K562 (cell line): ENCODE measurements around the gene C11orf42. TPM values are rescaled to one million over a fixed set of nuclear protein-coding genes. Genes with fewer than 3 reads are reported as not detected.

Experiments used
- CREB1 ChIP-seq, 2 experiments: sonication (generic) in 1 of 2; formaldehyde crosslinking in 1 of 2; IDR thresholded peaks; 2 replicates each; pipeline versions ENCODE4 v1.6.1 to v1.8.0; 2012 to 2022; ENCODE audit warnings: inconsistent platforms in 1 of 2, mild to moderate bottlenecking in 1 of 2, missing genetic modification reagents in 1 of 2, moderate library complexity in 1 of 2
- EP400 ChIP-seq: fragments of 450-650 bp; IDR thresholded peaks from 2 replicates; pipeline ENCODE4 v1.6.1; 2017; ENCODE audit warnings: antibody characterized with exemption, mild to moderate bottlenecking, moderate library complexity
- HBP1 ChIP-seq: fragments of 450-650 bp; formaldehyde crosslinking; IDR thresholded peaks from 2 replicates; pipeline ENCODE4 v1.4.0; 2022; ENCODE audit warnings: missing genetic modification characterization
- MBD2 ChIP-seq: sonication (generic); IDR thresholded peaks from 2 replicates; pipeline ENCODE4 v1.6.1; 2016; ENCODE audit warnings: low read depth, borderline replicate concordance
- MLLT1 ChIP-seq, 2 experiments: fragments of 450-650 bp; IDR thresholded peaks; 2 replicates each; pipeline ENCODE4 v1.6.1; 2016
- NFYB ChIP-seq: IDR thresholded peaks from 2 replicates; pipeline ENCODE4 v1.6.1; 2011; ENCODE audit warnings: mild to moderate bottlenecking, moderate library complexity; ENCODE audit not compliant: insufficient read length; ENCODE audit errors: extremely low read depth
- PBX2 ChIP-seq, 2 experiments: IDR thresholded peaks in 1 of 2; conservative IDR thresholded peaks in 1 of 2; 2 replicates each; pipeline ENCODE4 v1.6.1; 2016; ENCODE audit warnings: low read depth in 2 of 2, mild to moderate bottlenecking in 1 of 2, missing compliant biosample characterization in 1 of 2, missing genetic modification characterization in 1 of 2, moderate library complexity in 1 of 2
- PHF8 ChIP-seq: fragments of 200-600 bp; sonication (generic); IDR thresholded peaks from 2 replicates; pipeline ENCODE4 v1.6.1; 2012; ENCODE audit warnings: mixed run types, mild to moderate bottlenecking, inconsistent platforms, low read length, moderate library complexity, borderline replicate concordance
- SIRT6 ChIP-seq: IDR thresholded peaks from one replicate; pipeline ENCODE4 v1.6.1; 2012; ENCODE audit warnings: low read depth, mild to moderate bottlenecking, control low read depth, inconsistent platforms, low read length, moderate library complexity
- SMARCC2 ChIP-seq: fragments of 450-650 bp; IDR thresholded peaks from 2 replicates; pipeline ENCODE4 v1.6.1; 2017; ENCODE audit warnings: antibody characterized with exemption, moderate library complexity, mild to moderate bottlenecking, low read depth
- ZC3H11A ChIP-seq: IDR thresholded peaks from 2 replicates; pipeline ENCODE4 v1.6.1; 2012; ENCODE audit warnings: low read depth, low read length, improper control_type of control experiment
- ZC3H4 ChIP-seq: sonication (generic); formaldehyde crosslinking; IDR thresholded peaks from 2 replicates; pipeline ENCODE4 v1.9.0; 2021; ENCODE audit warnings: missing genetic modification reagents, borderline replicate concordance
- ZNF347 ChIP-seq: fragments of 450-650 bp; formaldehyde crosslinking; IDR thresholded peaks from 2 replicates; pipeline ENCODE4 v1.4.0; 2020; ENCODE audit warnings: low read depth, mild to moderate bottlenecking, moderate library complexity
- ZNF561 ChIP-seq: fragments of 450-650 bp; formaldehyde crosslinking; conservative IDR thresholded peaks from 2 replicates; pipeline ENCODE4 v1.4.0; 2020; ENCODE audit warnings: mild to moderate bottlenecking, moderate library complexity
- ZNF592 ChIP-seq: fragments of 450-650 bp; IDR thresholded peaks from 2 replicates; pipeline ENCODE4 v1.6.1; 2017; ENCODE audit warnings: antibody characterized with exemption, mild to moderate bottlenecking
- ZNF785 ChIP-seq: fragments of 250-450 bp; sonication (Bioruptor Pico); IDR thresholded peaks from 2 replicates; pipeline ENCODE4 v1.4.0; 2020; ENCODE audit warnings: mild to moderate bottlenecking
- polyA plus RNA-seq, 8 experiments: library from polyadenylated mRNA; depleted of rRNA in 4 of 8; stranded (reverse) in 5 of 8; unstranded in 3 of 8; fragments of >200 nt; fragmentation: Nextera tagmentation in 2 of 8; fragmentation: Illumina TruSeq in 1 of 8; extraction: Ambion mirVana in 2 of 8; extraction: Trizol in 1 of 8; gene quantifications; 2 replicates each; pipeline versions ENCODE4 v1.2.1 to v1.2.3, GENCODE V29; 2011 to 2014; ENCODE audit warnings: inconsistent platforms in 1 of 8, missing spikeins in 1 of 8
- total RNA-seq, 7 experiments: library from RNA; depleted of rRNA in 6 of 7; stranded (reverse); fragments of >200 nt in 6 of 7; fragmentation: Illumina TruSeq in 2 of 7; extraction: Trizol in 2 of 7; gene quantifications; 2 replicates each; pipeline versions ENCODE4 v1.2.1 to v1.2.3, GENCODE V29; 2011 to 2021; ENCODE audit warnings: low replicate concordance in 1 of 7

C11orf42 gene
- total and polyA plus RNA-seq, 9 of the 15 experiments (the other 6 are each of a cell fraction or from before 2014, with no cell fraction given): not detected

GRCh38 chr11:6234387-6235107, 29.2 kb downstream of the C11orf42 start, which contains the start of gene FHIP1B (continued):
- TF ChIP-seq ZNF592 (no peak), MBD2 (no peak; the same call in 1 of the 2 replicates), NFYB (peak; percentile 52), ZNF561 (CRISPR knock-in tag) (no peak), ZNF347 (CRISPR knock-in tag) (no peak), CREB1 (IDR thresholded peaks at IDR 0.05) (peak; percentile 90), CREB1 (CRISPR knock-in tag; IDR thresholded peaks at IDR 0.05) (peak; percentile 91), SIRT6 (no peak), PHF8 (peak; percentile 73; the same call in 1 of the 2 replicates), SMARCC2 (no peak), PBX2 (CRISPR knock-in tag; IDR thresholded peaks at IDR 0.05; ENCODE audit: low read depth) (no peak), PBX2 (tag; conservative IDR thresholded peaks at IDR 0.05; ENCODE audit: low read depth) (no peak), MLLT1 (IDR thresholded peaks at IDR 0.05) (peak in 1 of 2 experiments; percentile 75; a peak in 2 of 4 replicates), HBP1 (CRISPR knock-in tag) (peak; percentile 87; the same call in 1 of the 2 replicates), ZC3H4 (no peak), ZC3H11A (no peak), ZNF785 (CRISPR knock-in tag) (no peak), EP400 (no peak; the same call in 1 of the 2 replicates)
